Measurements from ENCODE around the gene MDM1.

Gene MDM1

DNA sequence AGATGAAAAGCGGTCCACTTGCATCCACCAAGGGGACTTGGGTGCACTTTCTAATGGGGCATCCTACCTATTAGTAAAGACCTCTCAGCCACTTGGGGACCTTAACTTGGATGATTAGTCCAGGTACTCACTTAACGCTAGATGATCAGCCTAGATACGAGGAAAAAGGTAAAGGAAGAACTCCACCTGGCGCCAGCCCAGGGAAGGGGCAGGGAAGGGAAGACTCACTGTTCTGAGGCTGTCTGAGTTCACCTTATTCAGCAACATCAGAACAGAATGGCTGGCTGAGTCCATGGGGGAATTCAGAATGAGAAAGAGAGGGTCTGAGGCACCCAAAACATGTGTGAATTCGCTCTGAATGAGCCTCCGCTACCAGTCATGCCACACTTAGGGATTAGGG lies 85.8 kb downstream of the MDM1 start:
- no peak for DNase-seq
- Mint-ChIP-seq H3K27ac (no peak overlapping the region), H3K36me3 (ENCODE audit: insufficient read depth) (peaks cover 3% of the 10 kb centered on the region), H3K4me3 (no peak overlapping the region), H3K4me1 (ENCODE audit: low read depth in 2 of 2) (peaks cover 0 to under 1% of the 10 kb centered on the region in 2 donors), H3K27me3 (peaks cover 0 to 9% of the 10 kb centered on the region in 2 donors), H3K9me3 (no peaks in the 10 kb centered on the region)
- ATAC-seq (replicated peaks), result no peak

DNA sequence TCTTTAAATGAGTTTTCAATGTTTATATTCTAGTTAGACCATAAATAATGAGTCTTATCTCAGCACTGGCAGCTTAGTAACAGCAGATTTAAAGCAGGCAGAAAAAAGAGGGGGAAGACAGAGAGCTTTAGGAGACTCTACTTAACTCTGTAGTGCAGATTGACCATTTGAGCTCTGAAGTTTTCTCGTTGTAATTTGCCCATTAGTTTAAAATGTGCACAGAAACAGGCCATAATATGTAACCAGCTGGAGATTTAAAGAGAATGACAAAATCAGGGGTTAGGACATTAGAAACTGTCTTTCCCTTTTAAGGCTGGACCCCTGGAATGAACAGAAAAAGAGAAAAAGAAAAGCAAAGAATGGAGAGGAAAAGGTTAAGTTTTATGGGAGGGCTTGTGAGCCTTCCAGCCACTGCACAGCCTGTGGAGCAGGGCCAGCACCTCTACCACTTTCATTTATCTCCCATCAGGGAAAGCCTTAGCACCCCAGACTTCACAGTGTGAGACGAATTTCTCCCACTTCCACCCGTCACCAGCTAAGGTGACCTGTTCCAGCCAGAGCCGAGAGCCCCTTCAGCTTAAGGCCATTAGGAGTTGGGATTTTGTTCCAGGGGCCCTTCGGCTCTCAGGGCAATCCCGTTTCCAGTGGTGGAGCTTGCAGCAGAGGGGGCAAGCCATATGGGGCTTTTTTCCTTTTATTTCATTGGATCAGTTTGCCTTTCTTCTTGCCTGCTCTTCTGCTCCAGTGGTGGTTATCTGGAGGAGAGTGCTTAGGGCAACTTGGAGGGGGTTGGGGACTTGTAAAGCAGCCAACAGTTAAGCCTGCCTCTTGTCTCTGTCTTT lies 86.8 kb downstream of the MDM1 start:
- H3K36me3 Mint-ChIP-seq (ENCODE audit: insufficient read depth), result peaks cover 3% of the 10 kb centered on the region
- H3K4me1 Mint-ChIP-seq (ENCODE audit: low read depth in 2 of 2), result peaks cover 8 to 10% of the 10 kb centered on the region in 2 donors
- no peak for ATAC-seq (replicated peaks)
- H3K27ac Mint-ChIP-seq, result no peak overlapping the region
- no peak overlapping the region for H3K4me3 Mint-ChIP-seq
- no peaks in the 10 kb centered on the region for H3K9me3 Mint-ChIP-seq
- DNase-seq, result no peak
- H3K27me3 Mint-ChIP-seq, result peaks cover 0 to 9% of the 10 kb centered on the region in 2 donors
